GM19463 (cell line): ENCODE data around the gene PTPRK.
A peak's percentile ranks its signal among the peaks of the same experiment; 100 is the strongest.
"Not testable (repeated sequence)": the region's sequence is repeated elsewhere in the genome, so short reads cannot be mapped to it uniquely, and the experiment has no call there.

Experiments used
- ATAC-seq: cut with Tn5 transposase; IDR thresholded peaks from one replicate; pipeline ENCODE4 v1.9.1; 2021; ENCODE audit warnings: mild to moderate bottlenecking, moderate library complexity; ENCODE audit not compliant: unreplicated experiment

PTPRK gene

DNA sequence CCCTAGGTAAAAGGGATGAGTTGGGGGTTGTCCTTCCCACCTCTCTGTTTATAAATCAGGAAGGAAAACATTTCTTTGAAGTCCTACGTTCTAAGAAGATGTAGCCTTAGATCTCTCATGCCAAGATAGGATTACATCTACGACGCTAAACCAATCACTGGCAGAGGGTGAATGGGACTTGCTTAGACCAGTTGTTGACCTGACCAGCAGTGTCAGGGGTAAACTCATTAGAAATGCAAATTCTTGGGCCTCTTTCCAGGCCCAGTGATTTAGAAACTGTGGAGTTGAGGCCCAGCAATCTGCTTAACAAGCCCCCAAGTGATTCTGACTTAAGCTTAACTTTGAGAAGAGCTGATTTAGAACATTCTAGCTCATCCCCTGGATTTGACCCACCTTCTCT is 472.4 kb downstream of the PTPRK start:
- no peak for ATAC-seq

DNA sequence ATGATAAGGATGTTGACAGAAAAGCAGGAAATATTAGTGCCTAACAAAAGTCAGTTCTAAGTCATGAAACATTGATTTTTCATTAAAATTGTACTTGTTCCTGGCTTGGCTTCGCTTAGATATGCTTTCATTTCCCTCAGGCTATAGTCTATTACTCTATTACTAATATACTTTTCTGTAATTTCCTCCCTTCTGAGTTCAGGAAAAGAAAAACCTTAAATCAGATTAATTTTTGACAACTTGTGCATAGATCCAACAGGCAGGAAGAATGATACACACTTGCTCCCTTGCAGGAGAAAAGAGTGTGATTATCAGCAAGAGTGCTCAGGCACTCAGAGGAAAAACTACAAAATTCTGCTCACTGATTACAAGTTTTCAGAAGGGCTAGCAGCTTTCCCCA is 474.4 kb downstream of the PTPRK start:
- ATAC-seq, result no peak

- peak; percentile 54 for ATAC-seq
Observed at GRCh38 chr6:128039543-128039942, 480.9 kb downstream of the PTPRK start.

DNA sequence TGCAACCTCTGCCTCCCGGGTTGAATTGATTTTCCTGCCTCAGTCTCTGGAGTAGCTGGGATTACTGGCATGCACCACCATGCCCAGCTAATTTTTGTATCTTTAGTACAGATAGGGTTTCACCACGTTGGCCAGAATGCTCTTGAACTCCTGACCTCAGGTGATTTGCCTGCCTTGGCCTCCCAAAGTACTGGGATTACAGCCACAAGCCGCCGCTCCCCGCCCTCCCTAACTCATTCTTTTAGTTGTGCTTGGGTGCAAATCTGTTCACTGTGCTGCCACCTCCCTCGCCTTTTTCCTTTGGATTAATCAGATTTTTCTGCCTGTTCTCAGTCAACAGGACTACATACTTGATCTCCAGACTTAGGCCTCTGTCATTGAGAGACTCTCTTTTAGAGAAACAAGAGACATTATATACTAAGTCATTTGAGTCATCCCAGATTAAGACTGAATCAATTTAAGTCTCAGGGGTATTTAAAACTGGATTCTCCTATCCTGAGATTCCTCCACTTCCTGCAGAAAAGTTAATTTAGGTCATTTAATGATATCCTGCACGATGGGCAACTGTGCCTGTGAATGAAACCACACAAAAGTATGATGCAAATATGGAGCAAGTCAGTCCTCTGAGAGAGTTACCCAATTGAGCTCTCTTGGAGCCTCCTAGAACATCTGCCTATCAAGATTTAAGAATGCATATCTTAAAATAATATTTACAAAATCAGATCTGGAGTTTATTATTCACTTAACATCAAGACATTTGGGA is 483.4 kb downstream of the PTPRK start:
- no peak for ATAC-seq

GRCh38 chr6:128033156-128033555 is 487.2 kb downstream of the PTPRK start:
- ATAC-seq, result no peak

GRCh38 chr6:128032042-128032441 is 488.4 kb downstream of the PTPRK start:
- no peak for ATAC-seq

DNA sequence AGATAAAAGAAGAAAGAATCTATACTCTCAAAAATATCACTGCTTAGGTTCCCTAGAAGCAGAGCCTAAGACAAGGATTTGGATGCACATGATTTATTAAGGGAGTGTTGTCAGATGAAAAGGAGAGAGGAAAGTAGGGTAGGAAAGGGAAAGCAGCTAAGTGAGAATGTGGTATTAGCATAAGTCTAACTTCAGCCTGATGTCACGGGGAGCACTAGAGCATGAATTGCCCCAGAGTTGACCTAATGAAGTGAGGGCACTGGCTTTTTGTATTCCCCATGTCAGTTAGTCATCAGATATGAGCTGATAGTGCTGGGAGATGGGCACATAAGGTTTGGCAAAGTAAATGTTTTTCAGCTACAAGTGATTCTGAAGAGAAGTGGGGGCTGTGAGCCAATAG is 490.6 kb downstream of the PTPRK start:
- peak; percentile 91 for ATAC-seq

DNA sequence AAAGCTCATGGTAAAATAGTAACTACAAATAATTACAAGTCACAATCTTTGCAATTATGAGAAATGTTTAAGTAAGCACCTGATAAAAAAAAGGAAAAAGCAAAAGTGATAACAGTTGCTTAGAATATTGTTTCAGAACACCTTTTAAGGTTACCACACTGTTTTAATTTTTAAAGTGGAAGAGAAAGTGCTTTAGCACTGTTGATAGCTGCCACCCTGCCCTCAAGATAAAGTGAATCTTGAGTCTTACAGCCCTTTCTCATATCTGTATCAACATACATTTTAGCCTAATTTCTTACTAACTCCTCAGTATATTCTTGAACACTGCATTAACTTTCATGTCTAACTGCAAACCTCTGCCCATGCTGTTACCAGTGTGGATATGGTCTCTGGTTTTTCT is 492.2 kb downstream of the PTPRK start:
- ATAC-seq, result no peak

- ATAC-seq, result no peak
Observed at GRCh38 chr6:128025478-128025877, 494.9 kb downstream of the PTPRK start.

- ATAC-seq, result no peak
Observed at GRCh38 chr6:128024969-128025368, 495.4 kb downstream of the PTPRK start.

GRCh38 chr6:128024046-128024445 is 496.4 kb downstream of the PTPRK start:
- no peak for ATAC-seq

- ATAC-seq, result no peak
Observed at GRCh38 chr6:128018821-128019220, 501.6 kb downstream of the PTPRK start.

DNA sequence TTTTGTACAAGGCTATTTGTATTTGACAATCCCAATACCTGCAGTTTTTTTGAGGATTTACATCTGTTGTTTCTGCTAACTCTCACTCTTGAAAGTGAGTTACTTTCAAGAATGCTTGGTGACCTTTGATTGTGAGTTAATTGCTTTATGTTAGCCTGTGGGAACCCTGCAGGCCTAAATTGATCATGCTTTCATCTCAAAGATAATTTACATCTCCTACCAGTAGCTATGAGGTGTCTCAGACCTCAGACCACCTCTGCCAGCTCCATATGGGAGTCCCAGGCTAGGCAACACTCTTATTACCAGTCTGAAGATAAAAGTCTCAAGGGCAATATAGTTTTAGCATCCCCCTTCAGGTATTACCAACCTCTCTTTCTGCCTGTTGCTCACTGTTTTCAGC is 503.1 kb downstream of the PTPRK start:
- no peak for ATAC-seq

DNA sequence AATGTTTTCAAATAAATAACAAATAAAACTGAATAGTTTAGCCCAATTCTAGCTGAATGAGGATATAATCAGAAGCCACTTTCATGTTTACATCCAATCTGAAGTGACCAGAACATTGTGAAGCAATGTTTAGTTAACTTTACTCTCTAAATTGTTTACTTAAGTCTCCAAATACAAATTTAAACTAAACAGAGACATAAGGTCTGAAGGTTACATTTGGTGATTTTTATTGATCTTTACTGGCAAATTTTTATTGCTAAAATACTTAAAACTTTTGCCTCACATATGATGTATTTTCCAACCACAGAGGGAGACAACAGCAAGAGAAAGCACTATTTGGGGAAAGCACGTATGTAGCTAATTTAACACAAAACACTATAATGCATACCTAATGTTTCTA is 512.7 kb downstream of the PTPRK start:
- no peak for ATAC-seq

DNA sequence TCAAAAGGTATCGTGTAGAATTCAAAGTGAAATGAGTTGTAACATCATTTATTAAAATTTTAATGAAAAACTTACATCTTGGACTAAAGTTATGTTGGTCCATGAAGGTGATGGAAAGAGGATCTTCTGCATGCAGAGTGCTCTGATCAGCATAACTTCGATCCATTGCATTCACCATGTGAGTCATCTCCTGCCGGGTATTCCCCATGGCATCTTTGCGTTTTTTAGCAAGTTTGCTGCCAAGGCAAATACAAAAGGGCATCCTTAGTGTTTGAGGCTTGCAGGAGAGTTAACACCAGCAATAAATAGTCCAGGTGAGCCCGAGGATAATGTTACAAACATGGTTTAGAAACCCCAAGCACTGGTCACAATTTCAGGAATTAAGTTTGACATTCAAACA is 515.4 kb downstream of the PTPRK start:
- no peak for ATAC-seq

GRCh38 chr6:128000363-128000762 is 520.0 kb downstream of the PTPRK start:
- no peak for ATAC-seq

DNA sequence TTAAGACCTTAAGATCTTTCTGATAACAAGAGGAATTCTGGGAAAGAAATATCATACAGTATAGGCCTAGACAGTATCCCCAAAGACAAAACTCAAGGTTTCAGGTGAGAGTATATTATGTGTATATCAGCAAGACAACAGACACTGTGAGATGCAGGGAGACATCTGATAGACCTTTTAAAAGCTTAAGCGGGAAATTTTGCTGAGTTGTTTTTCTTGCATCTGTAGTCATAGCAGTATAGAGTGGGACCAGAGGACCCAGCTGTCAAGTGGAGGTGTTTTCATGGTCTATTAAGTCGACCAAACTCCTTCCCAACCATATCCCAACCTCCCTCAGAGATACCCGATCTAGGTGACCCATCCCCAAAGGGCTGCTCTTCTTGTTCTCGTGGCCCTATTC is 521.4 kb downstream of the PTPRK start:
- ATAC-seq, result no peak

GRCh38 chr6:127997496-127998164 is 522.8 kb downstream of the PTPRK start:
- no peak for ATAC-seq

DNA sequence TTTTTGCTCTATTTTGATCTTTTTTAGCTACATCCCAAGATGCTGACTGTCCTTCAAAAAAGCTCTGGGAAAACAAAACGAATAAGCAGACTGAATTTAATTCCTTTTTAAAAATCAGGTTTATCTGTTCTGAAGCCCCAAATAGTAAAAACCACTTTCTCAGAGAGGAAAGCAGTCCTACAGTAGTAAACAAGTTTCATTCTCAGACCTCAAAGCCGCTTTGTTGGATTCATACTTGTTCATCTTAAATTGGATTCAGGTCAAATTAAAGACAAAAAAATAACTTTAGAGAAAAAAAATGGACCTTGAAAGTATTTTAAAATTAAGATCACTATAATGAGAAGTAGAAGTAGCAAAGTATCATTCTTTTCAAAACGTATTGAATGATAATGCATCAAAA is 523.5 kb downstream of the PTPRK start:
- ATAC-seq, result no peak

- no peak for ATAC-seq
Observed at GRCh38 chr6:127992144-127992543, 528.3 kb downstream of the PTPRK start.

DNA sequence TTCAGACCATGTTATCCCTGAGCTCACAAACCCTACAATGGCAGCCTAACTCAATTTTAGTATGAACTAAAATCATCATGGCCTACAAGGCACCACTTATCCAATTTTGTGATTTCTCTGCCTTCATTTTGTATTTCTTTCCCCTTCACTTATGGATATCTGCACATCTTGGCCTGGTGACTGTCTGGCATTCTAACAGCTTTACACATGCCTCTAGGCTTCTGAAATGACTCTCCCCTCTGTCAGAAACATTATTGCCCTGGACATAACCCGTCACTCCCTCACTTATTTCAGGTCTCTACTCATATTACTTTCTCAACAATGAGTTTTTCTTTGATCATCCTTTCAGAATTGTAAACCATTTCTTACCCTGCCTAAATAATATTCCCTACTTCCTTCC is 530.3 kb downstream of the PTPRK start:
- ATAC-seq, result no peak

- ATAC-seq, result no peak
Observed at GRCh38 chr6:127980996-127981395, 539.4 kb downstream of the PTPRK start.

- ATAC-seq, result not testable (repeated sequence)
Observed at GRCh38 chr6:127978185-127978584, 542.2 kb downstream of the PTPRK start.
